ENCODE measurements around the gene BNIP3.

Gene BNIP3

GRCh38 chr10:131954356-131954965 lies 27.3 kb downstream of the BNIP3 start:
- TF ChIP-seq SIN3A (IDR thresholded peaks at IDR 0.05; ENCODE audit: borderline replicate concordance, insufficient read depth, low read length), result no peak
- no peak for TF ChIP-seq TAF1 (IDR thresholded peaks at IDR 0.05; ENCODE audit: borderline replicate concordance, insufficient read depth, low read length)
- no peak for TF ChIP-seq POLR2AphosphoS5 (IDR thresholded peaks at IDR 0.05; ENCODE audit: low read depth, low read length)
- no peak for TF ChIP-seq REST (IDR thresholded peaks at IDR 0.05; ENCODE audit: insufficient read depth in 1 of 2, low read depth in 2 of 2, low read length in 2 of 2)
- TF ChIP-seq FOXP2 (optimal IDR thresholded peaks at IDR 0.05; ENCODE audit: borderline replicate concordance, extremely low read depth, extremely low read length, insufficient read depth), result no peak

- TF ChIP-seq SIN3A (IDR thresholded peaks at IDR 0.05; ENCODE audit: borderline replicate concordance, insufficient read depth, low read length), result no peak
- TF ChIP-seq FOXP2 (optimal IDR thresholded peaks at IDR 0.05; ENCODE audit: borderline replicate concordance, extremely low read depth, extremely low read length, insufficient read depth), result no peak
- no peak for TF ChIP-seq POLR2AphosphoS5 (IDR thresholded peaks at IDR 0.05; ENCODE audit: low read depth, low read length)
- TF ChIP-seq TAF1 (IDR thresholded peaks at IDR 0.05; ENCODE audit: borderline replicate concordance, insufficient read depth, low read length), result no peak
- no peak for TF ChIP-seq REST (IDR thresholded peaks at IDR 0.05; ENCODE audit: insufficient read depth in 1 of 2, low read depth in 2 of 2, low read length in 2 of 2)
Observed at GRCh38 chr10:131949041-131949862, 32.5 kb downstream of the BNIP3 start.

GRCh38 chr10:131948501-131948900 lies 33.2 kb downstream of the BNIP3 start:
- TF ChIP-seq TAF1 (IDR thresholded peaks at IDR 0.05; ENCODE audit: borderline replicate concordance, insufficient read depth, low read length) (no peak), SIN3A (IDR thresholded peaks at IDR 0.05; ENCODE audit: borderline replicate concordance, insufficient read depth, low read length) (no peak), POLR2AphosphoS5 (IDR thresholded peaks at IDR 0.05; ENCODE audit: low read depth, low read length) (no peak), REST (IDR thresholded peaks at IDR 0.05; ENCODE audit: insufficient read depth in 1 of 2, low read depth in 2 of 2, low read length in 2 of 2) (no peak), FOXP2 (optimal IDR thresholded peaks at IDR 0.05; ENCODE audit: borderline replicate concordance, extremely low read depth, extremely low read length, insufficient read depth) (no peak)

GRCh38 chr10:131947631-131948347 lies 33.9 kb downstream of the BNIP3 start:
- TF ChIP-seq FOXP2 (optimal IDR thresholded peaks at IDR 0.05; ENCODE audit: borderline replicate concordance, extremely low read depth, extremely low read length, insufficient read depth) (no peak), SIN3A (IDR thresholded peaks at IDR 0.05; ENCODE audit: borderline replicate concordance, insufficient read depth, low read length) (no peak), TAF1 (IDR thresholded peaks at IDR 0.05; ENCODE audit: borderline replicate concordance, insufficient read depth, low read length) (no peak), REST (IDR thresholded peaks at IDR 0.05; ENCODE audit: insufficient read depth in 1 of 2, low read depth in 2 of 2, low read length in 2 of 2) (no peak), POLR2AphosphoS5 (IDR thresholded peaks at IDR 0.05; ENCODE audit: low read depth, low read length) (no peak)

Measured in PFSK-1 (cell line).